Measurements from ENCODE around the gene PTGDS.

The PTGDS gene

GRCh38 chr9:136978073-136978864, 965 bp downstream of the PTGDS start:
- peak; percentile 52 to 76 for DNase-seq (ENCODE audit: low read depth in 2 of 2)
- peak overlapping the region; percentile 50 to 60 for H3K4me3 ChIP-seq (replicated peaks in 1 of 2; ENCODE audit: low read depth in 2 of 2, low read length in 2 of 2)
- no peak for TF ChIP-seq CTCF (IDR thresholded peaks at IDR 0.05; ENCODE audit: low read depth, low read length)

GRCh38 chr9:136978865-136979544, 1.7 kb downstream of the PTGDS start:
- no peak for DNase-seq (ENCODE audit: low read depth in 2 of 2)
- no peak for TF ChIP-seq CTCF (IDR thresholded peaks at IDR 0.05; ENCODE audit: low read depth, low read length)
- no peak overlapping the region for H3K4me3 ChIP-seq (replicated peaks in 1 of 2; ENCODE audit: low read depth in 2 of 2, low read length in 2 of 2)

- TF ChIP-seq CTCF (IDR thresholded peaks at IDR 0.05; ENCODE audit: low read depth, low read length) = no peak
- H3K4me3 ChIP-seq (replicated peaks in 1 of 2; ENCODE audit: low read depth in 2 of 2, low read length in 2 of 2) = no peak overlapping the region
- DNase-seq (ENCODE audit: low read depth in 2 of 2) = no peak
These were observed 2.7 kb downstream of the PTGDS start for GRCh38 chr9:136979769-136980587.

GRCh38 chr9:136980669-136981478, 3.6 kb downstream of the PTGDS start:
- DNase-seq (ENCODE audit: low read depth in 2 of 2) = no peak
- H3K4me3 ChIP-seq (replicated peaks in 1 of 2; ENCODE audit: low read depth in 2 of 2, low read length in 2 of 2) = no peak overlapping the region
- no peak for TF ChIP-seq CTCF (IDR thresholded peaks at IDR 0.05; ENCODE audit: low read depth, low read length)

- no peak overlapping the region for H3K4me3 ChIP-seq (replicated peaks in 1 of 2; ENCODE audit: low read depth in 2 of 2, low read length in 2 of 2)
- peak in 1 of 2 donors; percentile 13 for DNase-seq (ENCODE audit: low read depth in 2 of 2)
- TF ChIP-seq CTCF (IDR thresholded peaks at IDR 0.05; ENCODE audit: low read depth, low read length) = no peak
These were observed 4.4 kb downstream of the PTGDS start for GRCh38 chr9:136981588-136982231.
